Activated T-cell treated with anti-CD3 and anti-CD28 coated beads for 4 hours (primary cell): ENCODE data around the gene FCGBP.
"Not testable (repeated sequence)": the region's sequence is repeated elsewhere in the genome, so short reads cannot be mapped to it uniquely, and the experiment has no call there.

Source experiments
- DNase-seq: peaks from one replicate; pipeline ENCODE4 v3.0.0-alpha.2; 2020

Gene FCGBP

GRCh38 chr19:39887456-39887951, 46.9 kb downstream of the FCGBP start:
- DNase-seq: not testable (repeated sequence)

- DNase-seq: not testable (repeated sequence)
Measured at GRCh38 chr19:39885821-39886554, 48.4 kb downstream of the FCGBP start.

DNA sequence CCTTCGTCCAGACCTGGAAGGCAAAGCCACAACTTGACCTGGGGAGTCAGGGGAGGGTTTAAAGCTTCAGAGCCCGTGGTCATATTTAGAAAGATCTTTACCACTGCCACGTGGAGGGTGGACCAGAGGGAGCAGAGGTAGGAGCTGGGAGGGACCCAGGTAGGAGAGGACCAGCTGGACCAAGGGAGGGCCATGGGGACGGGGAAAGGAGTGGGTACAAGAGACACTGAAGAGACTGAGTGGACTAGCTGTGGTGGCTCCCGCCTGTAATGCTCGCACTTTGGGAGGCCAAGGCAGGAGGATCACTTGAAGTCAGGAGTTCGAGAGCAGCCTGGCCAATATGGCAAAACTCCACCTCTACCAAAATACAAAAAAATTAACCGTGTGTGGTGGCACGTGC, 49.7 kb downstream of the FCGBP start:
- DNase-seq: not testable (repeated sequence)
